ENCODE measurements around the gene ARHGEF16. TPM values are rescaled to one million over a fixed set of nuclear protein-coding genes. Genes with fewer than 3 reads are reported as not detected.

Gene ARHGEF16
- total RNA-seq, 4 donors from 2014 or later: 8.4 to 24.6 (median 22.4) TPM

DNA sequence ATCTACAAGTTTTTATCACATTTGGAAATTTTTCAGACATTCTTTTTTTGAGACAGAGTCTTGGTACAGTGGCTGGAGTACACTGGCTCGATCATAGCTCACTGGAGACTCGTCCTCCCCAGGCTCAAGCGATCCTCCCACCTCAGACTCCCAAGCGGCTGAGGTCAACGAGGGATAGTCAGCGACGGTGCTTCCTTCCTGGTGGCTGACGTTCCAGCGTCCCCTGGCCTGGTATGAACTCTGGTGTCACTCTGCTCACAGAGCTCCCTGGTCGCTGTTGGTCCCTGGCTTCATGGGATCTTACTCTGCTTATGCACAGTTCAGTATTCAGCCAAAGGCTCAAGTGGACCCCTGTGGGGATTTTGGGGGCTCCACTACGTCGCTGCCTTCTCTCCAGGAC, 3.5 kb upstream of the ARHGEF16 start:
- no peak overlapping the region for H3K27ac ChIP-seq
- TF ChIP-seq CTCF (IDR thresholded peaks at IDR 0.05) (no peak), POLR2A (IDR thresholded peaks at IDR 0.05) (no peak)
- H3K4me3 ChIP-seq: no peak overlapping the region
- intact Hi-C loops (cut with DNase I): loop anchor here (5.0 kb wide), 1 partner anchor 171 kb away; no protein-coding TSS in a partner anchor
- H3K4me1 ChIP-seq: peaks cover 17 to 33% (median 20%) of the 10 kb centered on the region in 3 donors
- H3K9me3 ChIP-seq: peaks cover 0 to 6% (median 0%) of the 10 kb centered on the region in 3 donors
- 63 to 80% methylated on average over 6 to 9 of the region's 12 CpGs for WGBS, 2 donors
- peaks cover 0 to 73% (median 2%) of the 10 kb centered on the region in 4 donors for H3K27me3 ChIP-seq
- DNase-seq: no peak
- no peaks in the 10 kb centered on the region for H3K36me3 ChIP-seq

DNA sequence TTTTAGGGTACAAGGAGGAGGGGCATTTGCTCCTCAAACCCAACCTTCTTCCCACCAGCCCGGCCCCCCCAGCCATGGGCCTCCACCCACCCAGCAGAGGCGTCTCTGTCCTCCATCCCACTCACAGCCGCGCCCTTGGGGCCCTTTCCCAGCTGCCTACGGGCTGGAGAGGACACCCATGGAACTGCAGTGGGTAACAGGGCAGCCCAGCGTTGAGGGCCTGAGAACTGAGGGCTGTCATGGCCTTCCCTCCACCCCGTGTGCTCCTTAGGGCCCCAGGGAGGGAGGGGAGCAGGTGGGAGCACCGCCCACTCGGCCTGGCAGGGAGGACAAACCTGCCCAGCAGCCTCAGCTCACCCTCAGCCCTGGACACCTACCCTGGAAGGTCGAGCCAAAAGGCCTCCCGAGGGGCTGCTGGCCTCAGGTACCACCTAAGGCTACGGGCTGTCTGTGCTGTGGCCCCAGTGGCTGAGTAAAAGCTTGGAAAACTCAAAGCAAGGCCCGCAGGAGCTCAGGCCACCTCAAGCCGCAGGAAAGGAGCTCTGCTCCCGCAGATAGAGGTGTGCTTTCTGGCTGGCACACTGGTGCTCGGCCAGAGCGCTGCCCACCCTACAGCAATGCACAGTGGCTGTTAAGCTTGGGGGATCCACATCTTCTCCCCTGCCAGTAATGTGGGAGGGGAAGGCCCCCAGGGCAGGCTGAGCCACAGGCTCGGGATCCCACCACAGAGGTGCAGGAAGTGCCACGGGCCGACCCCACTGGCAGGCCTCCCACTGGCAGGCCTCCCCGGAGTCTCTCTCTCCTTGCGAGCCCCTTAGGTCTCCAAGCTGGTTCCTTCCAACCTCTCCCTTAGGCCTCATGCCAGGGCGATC, 2.2 kb upstream of the ARHGEF16 start:
- 36 to 51% methylated on average over 4 to 5 of the region's 23 CpGs for WGBS, 2 donors
- Histone ChIP-seq H3K27me3 (peaks cover 0 to 73% (median 2%) of the 10 kb centered on the region in 4 donors), H3K27ac (no peak overlapping the region), H3K9me3 (no peaks in the 10 kb centered on the region), H3K4me3 (no peak overlapping the region), H3K36me3 (no peaks in the 10 kb centered on the region), H3K4me1 (peaks cover 18 to 45% (median 26%) of the 10 kb centered on the region in 3 donors)
- intact Hi-C loops (cut with DNase I): loop anchor here (5.0 kb wide), 1 partner anchor 170 kb away; no protein-coding TSS in a partner anchor
- TF ChIP-seq CTCF (IDR thresholded peaks at IDR 0.05): no peak
- no peak for DNase-seq

GRCh38 chr1:3452866-3453175, 1.6 kb upstream of the ARHGEF16 start:
- no peak for TF ChIP-seq CTCF (IDR thresholded peaks at IDR 0.05)
- TF ChIP-seq POLR2A (IDR thresholded peaks at IDR 0.05): no peak
- Histone ChIP-seq H3K27me3 (peaks cover 0 to 73% (median 2%) of the 10 kb centered on the region in 4 donors), H3K27ac (no peak overlapping the region), H3K4me1 (peaks cover 24 to 51% (median 31%) of the 10 kb centered on the region in 3 donors), H3K36me3 (no peaks in the 10 kb centered on the region), H3K4me3 (no peak overlapping the region), H3K9me3 (no peaks in the 10 kb centered on the region)
- DNase-seq: no peak
- 0 to 17% methylated on average over 1 to 2 of the region's 5 CpGs for WGBS, 2 donors
- intact Hi-C loops (cut with DNase I): loop anchor here (5.0 kb wide), 1 partner anchor 169 kb away; no protein-coding TSS in a partner anchor

DNA sequence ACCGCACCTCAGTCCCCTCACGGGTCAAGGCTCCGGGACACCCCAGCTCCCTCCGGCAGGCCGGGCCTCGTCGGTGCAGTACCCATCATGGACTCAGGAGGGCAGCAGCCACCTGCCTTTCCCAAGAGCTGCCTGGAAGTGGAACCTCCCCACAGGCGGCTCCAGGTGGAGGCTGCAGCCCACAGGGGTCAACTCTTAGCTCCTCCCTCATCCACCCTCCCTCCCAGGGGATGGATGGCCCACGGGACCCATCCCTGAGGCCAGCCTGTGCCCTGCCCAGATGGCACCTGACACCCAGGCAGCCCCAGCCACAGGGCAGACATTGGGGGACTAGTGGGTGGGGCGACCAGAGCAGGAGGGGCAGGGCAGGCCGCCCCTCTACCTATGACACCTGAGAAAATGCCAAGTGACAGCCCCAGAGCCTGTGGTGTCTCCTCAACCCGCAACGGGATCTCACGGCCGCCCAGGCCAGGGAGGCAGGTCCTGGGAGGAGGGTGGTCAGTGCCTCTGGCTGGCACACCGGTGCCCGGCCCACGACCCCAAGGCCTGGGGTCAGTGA, 1.2 kb upstream of the ARHGEF16 start:
- intact Hi-C loops (cut with DNase I): loop anchor here (5.0 kb wide), 1 partner anchor 169 kb away; no protein-coding TSS in a partner anchor
- H3K9me3 ChIP-seq: no peaks in the 10 kb centered on the region

More for the DNA sequence above, 1.2 kb upstream of the ARHGEF16 start:
- DNase-seq: no peak
- peaks cover 0 to 72% (median 2%) of the 10 kb centered on the region in 4 donors for H3K27me3 ChIP-seq
- H3K4me3 ChIP-seq: no peak overlapping the region
- no peaks in the 10 kb centered on the region for H3K36me3 ChIP-seq
- peaks cover 27 to 56% (median 36%) of the 10 kb centered on the region in 3 donors for H3K4me1 ChIP-seq
- WGBS, 2 donors: 0% methylated on average over 3 of the region's 18 CpGs; no CpG with 5 or more reads in 1 of the 2 donors
- peak; percentile 89 to 98 (median 93) for TF ChIP-seq CTCF (IDR thresholded peaks at IDR 0.05)
- no peak for TF ChIP-seq POLR2A (IDR thresholded peaks at IDR 0.05)
- H3K27ac ChIP-seq: peak overlapping the region in 3 of 4 donors; percentile 72 to 85 (median 82)

All from esophagus squamous epithelium (tissue), 5 donors.